Activated T-helper 1 cell treated with anti-CD3 and anti-CD28 coated beads, Interleukin-2, amount 50 U/mL, for 16 hours (primary cell): ENCODE data around the gene KCNQ2.

ENCODE experiments used
- DNase-seq, 2 donors: peaks; one replicate each; pipeline ENCODE4 v3.0.0-alpha.2; 2020; ENCODE audit warnings: low read depth in 1 of 2, low spot score in 1 of 2

Gene KCNQ2

DNA sequence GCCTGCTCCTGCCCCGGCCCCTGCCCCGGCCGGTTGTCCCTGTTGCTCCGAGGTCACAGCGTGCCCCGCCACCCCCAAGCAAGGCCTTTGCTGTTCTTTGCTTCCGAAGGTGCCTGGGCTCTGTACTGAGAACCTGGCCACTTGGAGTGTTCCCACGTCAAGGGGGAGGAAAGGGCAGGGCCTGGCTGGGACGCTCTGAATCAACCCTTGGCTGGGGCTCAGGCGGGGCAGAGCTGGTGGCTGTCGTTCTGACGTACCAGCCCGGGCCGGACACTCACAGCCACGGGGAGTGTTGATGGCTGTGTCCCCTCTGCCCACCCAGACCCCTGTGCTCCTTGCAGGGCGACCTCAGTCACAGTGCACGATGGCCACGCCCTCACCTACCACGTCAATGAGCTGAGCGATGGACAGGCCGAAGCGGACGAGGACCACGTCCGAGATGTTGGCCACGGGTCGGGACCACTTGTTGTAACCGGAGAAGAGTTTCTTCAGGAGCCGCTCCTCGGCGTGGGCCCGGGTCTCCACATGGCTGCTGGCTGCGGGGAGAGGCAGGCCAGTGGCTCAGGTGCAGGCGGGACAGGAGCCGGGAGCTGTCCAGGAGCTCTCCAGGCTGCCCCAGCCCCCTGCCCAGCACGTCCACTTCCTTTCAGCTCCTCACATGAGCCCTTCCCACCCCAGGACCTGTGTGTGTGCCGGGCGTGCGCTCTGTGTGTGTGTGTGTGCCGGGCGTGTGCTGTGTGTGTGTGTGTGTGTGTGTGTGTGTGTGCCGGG lies 113.1 kb downstream of the KCNQ2 start:
- DNase-seq: no peak

DNA sequence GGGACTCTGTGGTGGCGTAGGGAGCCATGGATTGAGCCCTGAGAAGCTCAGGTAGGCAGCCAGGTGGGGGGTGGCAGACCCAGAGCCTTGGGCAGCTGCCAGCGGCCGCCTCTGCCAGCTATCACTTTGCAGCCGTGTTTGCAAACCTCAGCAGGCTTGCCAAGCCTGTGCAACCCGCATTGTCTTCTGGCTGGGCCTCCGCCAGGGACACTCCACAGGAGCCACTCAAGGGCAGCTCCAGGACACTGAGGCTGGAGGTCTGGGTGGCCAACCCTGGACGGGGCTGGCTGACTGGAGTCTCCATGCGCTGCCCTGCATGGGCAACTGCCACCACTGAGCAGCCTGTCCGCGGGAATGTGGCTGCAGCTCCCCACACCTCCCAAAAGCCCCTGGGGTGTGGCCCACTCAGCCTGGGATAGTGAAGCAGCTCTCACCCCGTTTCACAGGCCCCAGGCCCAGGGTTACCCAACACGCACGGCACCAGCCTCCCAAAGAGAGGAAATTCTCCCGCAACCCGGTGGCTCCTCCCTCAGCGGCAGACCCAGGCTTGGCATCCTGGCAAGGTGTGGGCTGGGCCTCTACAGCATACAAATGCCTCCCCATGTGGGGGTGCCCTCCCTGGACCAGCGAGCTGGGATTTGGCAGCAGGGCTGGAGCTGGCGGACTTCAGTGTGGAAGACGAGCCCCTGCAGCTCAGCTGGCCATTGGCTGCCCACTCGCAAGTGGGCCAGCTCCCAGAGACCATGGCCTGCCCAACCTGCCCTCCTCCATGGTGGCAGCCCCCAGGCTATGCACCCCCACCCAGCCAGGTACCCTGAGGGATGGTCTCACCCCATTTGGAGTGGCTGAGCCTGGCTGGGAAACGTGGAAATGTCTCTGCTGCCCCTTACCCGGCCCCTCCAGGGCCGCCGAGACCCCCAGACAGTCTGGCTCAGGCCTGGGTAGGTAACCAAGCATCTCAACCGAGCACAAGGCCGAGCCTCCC lies 114.2 kb downstream of the KCNQ2 start:
- no peak for DNase-seq

DNA sequence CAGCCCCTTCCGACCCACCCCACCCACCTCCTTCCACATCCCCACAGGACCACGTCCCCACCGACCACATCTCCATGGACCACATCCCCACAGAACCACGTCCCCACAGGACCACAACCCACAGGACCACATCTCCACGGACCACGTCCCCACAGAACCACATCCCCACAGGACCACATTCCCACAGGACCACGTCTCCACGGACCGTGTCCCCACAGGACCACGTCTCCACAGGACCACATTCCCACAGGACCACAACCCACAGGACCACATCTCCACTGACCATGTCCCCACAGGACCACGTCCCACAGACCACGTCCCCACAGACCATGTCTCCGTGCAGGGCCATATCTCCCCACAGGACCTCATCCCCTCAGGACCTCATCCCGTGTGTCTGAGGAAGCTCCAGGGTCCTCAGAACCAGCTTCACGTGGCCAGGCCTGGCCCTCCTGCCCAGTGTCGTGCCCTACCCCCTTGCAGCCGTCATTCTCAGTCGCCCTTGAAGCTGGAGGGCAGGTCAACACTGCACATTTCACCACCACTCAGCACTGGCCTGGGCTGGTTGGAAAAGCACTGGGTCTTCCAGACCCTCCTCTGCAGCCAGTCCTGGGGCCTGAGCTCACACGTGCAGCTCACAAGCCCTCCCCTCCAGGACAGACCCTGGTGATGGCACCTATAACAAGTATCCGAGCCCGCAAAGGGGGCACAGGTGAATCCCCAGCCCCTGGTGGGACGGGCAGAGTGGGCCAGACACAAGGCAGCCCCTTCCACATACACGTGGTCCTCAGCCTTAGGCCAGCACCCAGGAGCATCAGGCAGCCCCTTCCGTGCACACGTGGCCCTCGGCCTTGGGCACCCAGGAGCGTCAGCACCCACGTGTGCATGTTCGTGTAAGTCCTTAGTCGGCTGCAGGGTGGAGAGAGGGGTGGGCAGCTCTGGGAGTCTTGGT lies 115.2 kb downstream of the KCNQ2 start:
- DNase-seq: no peak

DNA sequence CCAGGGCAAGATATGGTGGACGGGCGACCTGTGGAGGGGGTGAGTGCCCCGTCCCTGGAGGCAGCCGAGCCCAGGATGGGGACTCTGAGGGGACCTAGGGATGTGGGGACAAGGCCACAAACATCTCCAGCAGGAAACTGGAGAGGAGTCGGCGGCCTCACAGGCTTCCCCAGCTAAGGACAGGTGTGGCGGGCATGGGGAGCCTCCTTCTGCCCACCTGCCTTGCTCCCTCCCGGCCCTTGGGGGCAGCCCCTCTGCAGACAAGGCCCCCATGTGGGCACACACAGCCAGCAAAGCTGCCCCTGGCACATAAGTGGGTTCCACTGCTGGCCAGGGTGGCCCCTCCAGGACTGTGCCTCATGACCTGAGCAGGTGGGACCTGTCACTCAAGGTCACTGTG lies 115.9 kb downstream of the KCNQ2 start:
- no peak for DNase-seq

DNA sequence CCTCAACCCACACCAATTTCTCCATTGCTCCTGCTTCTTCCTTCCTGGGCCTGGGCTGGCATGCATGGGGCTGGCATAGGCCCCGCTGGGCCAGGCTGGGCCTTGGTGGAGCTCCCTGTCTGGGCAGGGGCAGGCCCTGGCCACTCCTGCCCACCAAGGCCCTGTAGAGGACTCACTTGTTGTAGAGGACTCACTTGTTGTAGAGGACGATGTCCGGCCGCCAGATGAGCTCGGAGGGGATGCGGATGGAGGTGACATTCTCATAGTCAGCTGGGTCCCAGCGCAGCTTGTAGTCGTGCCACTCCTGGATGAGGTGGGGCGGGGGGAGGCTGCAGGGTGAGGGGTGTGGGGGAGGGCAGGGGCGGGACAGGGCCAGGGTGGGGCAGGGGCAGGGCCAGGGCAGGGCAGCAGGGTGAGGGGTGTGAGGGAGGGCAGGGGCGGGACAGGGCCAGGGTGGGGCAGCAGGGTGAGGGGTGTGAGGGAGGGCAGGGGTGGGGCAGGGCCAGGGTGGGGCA lies 116.6 kb downstream of the KCNQ2 start:
- no peak for DNase-seq

DNA sequence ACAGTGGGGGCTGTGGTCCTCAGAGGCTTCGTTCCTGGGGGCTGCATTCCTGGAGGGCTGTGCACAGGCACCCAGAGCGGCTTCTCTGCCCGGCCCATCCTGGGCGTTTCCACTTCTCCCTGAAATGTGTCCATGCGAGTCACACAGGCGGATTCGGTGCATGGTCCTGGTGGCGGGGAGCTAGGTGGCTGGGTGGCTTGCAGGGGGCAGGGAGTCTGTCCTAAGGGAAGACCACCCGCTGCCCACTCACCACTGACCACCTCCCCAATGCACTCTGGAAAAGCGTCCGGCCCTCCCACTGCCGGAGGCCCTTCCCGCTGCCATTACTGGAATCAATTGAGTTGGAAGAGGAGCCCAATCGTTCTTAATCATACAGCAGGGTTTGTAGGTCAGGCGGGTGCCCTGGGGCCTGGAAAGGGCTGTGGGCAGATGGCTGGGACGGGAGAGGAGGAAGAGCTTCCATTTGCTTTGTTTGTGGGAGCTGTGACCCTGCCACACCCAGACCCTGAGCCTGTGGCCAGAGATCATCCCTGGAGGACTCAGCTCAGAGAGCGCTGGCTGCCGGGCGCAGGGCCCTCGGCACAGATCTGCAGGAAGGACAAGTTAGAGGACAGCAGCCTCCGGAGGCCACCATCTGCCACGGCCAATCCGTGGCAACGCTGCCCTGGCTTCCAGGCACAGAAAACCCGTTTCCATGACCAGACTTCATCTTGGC lies 117.7 kb downstream of the KCNQ2 start:
- DNase-seq: no peak

DNA sequence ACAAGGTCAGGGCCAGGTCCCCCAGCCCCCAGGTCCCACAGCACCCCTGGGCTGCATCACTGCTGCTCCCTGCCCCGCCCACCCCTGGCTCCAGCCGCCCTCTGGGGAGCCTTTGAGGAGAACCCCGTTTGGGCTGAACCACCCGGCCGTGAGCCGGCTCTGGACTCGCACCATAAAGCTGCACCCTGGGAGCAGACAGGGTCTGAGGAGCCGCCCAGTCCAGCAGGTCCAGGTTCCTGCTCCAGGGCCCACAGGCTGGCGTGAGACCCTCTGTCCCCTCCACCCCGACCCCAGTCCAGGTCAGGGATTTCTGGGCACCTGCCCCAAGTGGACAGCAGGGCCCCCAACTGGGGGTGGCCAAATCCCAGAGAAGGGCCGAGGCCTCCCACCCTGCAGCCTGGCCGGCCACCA lies 119.6 kb downstream of the KCNQ2 start:
- no peak for DNase-seq

DNA sequence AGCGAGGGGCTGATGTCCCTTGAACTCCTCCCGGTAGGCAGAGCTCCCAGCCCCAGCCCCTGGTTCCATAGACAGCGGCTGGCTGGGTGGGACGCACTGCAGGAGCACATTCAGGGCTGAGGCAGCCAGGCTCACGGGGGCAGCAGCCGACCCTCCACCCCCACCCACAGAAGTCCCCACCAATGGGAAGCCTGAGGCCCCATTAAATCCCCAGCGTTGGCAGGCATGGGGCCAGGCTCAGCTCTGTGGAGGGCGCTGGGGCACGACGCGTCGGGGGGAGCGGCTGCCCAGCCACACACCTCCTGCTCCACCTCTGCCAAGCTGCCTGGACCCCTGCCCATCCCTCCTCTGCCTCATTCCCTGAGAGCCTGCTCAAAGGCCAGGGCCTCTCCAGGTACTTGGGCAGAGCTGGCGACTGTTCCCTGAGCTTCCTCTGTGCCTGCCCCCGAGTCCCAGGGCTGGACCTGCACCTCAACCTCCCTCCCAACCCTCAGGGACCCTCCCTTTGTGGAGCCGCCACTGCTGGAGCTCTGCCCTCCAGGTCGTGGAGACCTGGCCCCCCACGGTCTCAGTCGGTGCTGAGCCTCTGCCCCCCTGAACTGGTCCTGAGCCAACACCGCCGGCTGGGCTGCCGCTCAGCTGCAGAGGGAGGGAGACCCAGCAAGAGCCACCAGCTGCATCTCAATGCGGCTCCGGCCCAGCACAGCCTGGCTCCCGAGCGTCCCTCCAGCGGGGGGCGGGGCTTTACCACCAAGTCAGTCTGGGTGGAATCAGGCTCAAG lies 120.5 kb downstream of the KCNQ2 start:
- no peak for DNase-seq

DNA sequence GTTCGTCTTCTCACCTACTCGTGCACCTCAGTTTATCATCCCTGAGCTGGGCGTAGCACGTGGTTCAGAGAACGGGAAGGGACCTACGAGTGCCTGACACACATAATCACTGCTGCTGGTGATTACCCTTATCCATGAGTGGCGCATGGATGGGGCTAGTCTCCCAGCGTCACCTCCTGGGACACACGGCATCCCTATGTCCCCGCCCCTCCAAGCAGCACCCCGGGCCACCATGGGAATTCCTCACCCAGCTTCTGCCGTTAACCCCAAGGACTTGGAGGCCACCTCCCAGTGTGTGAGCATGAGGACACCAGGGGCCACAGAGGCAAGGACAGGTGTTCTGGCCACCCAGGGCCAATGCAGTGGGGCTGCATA lies 121.1 kb downstream of the KCNQ2 start:
- no peak for DNase-seq

DNA sequence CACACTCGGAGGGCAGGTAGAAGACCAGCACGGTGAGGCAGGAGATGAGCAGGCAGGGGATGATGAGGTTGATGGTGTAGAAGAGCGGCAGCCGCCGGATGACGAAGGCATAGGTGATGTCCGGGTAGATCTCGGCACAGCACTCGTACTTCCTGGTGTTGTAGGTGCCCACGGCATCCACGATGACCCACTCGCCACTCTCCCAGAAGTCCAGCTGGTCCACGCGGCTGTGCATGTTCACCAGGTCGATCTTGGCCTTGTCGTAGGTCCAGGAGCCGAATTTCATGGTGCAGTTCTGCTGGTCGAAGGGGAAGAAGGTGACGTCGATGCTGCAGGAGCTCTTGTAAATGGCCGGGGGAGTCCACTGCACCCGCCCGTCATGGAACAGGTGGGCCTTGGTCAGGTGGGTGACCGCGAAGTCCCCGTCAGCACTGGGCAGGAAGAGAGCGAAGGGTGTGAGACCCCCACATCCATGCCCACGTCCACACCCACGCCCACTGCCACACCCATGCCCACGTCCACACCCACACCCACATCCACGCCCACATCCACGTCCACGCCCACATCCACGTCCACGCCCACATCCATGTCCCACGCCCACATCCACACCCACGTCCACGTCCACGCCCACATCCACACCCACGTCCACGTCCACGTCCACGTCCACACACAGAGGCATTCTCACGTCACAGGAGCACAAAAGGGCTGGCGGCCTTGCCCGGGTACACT lies 121.7 kb downstream of the KCNQ2 start:
- no peak for DNase-seq
